ENCODE results near the gene PRR20E.
"Not testable (repeated sequence)": the region's sequence is repeated elsewhere in the genome, so short reads cannot be mapped to it uniquely, and the experiment has no call there.

Gene PRR20E

GRCh38 chr13:57166897-57167296 lies at the start of gene PRR20E:
PRR20E (plus strand) TSS chr13:57167197; CDS start chr13:57167584, 387 bp downstream.
- DNase-seq = not testable (repeated sequence)

GRCh38 chr13:57123681-57124080 lies 43.3 kb upstream of the PRR20E start:
- DNase-seq = no peak

- DNase-seq = no peak
Measured at GRCh38 chr13:57128909-57129308, 38.1 kb upstream of the PRR20E start.

- DNase-seq = no peak
Measured at GRCh38 chr13:57136093-57136492, 30.9 kb upstream of the PRR20E start.

GRCh38 chr13:57137585-57137984 lies 29.4 kb upstream of the PRR20E start:
- no peak for DNase-seq

GRCh38 chr13:57138988-57139387 lies 28.0 kb upstream of the PRR20E start:
- DNase-seq = no peak

GRCh38 chr13:57139781-57140180 lies 27.2 kb upstream of the PRR20E start:
- not testable (repeated sequence) for DNase-seq

- DNase-seq = not testable (repeated sequence)
Measured at GRCh38 chr13:57140235-57140968, 26.6 kb upstream of the PRR20E start, which contains the start of gene PRR20A. PRR20A (plus strand) TSS chr13:57140918; CDS start chr13:57141305, 387 bp downstream.

- not testable (repeated sequence) for DNase-seq
Measured at GRCh38 chr13:57147188-57147587, 19.8 kb upstream of the PRR20E start, which contains the start of gene PRR20B. PRR20B (plus strand) TSS chr13:57147488; CDS start chr13:57147875, 387 bp downstream.

GRCh38 chr13:57148106-57148505 lies 18.9 kb upstream of the PRR20E start:
- not testable (repeated sequence) for DNase-seq

- DNase-seq = not testable (repeated sequence)
Measured at GRCh38 chr13:57153761-57154160, 13.2 kb upstream of the PRR20E start, which contains the start of gene PRR20C. PRR20C (plus strand) TSS chr13:57154061; CDS start chr13:57154448, 387 bp downstream.

GRCh38 chr13:57160332-57160731 lies 6.7 kb upstream of the PRR20E start, which contains the start of gene PRR20D:
PRR20D (plus strand) TSS chr13:57160632; CDS start chr13:57161019, 387 bp downstream.
- DNase-seq = not testable (repeated sequence)

- DNase-seq = no peak
Measured at GRCh38 chr13:57191667-57192066, 24.7 kb downstream of the PRR20E start.

- DNase-seq = no peak
Measured at GRCh38 chr13:57212989-57213388, 46.0 kb downstream of the PRR20E start.

Measured in NCI-H774 (cell line).